Keratinocyte (primary cell): ENCODE results near the gene GIPR. TPM values are rescaled to one million over a fixed set of nuclear protein-coding genes. Genes with fewer than 3 reads are reported as not detected.

Experiments
- DNase-seq: peaks from one replicate; pipeline ENCODE4 v3.0.0-alpha.2; 2011; ENCODE audit warnings: low read depth, missing footprints, low spot score
- FAIRE-seq: peaks from 2 replicates; lab custom pipeline; 2011; peaks lifted over from hg19 to GRCh38; lab: Jason Lieb, UNC
- H2AFZ ChIP-seq: 2 replicates; pipeline ENCODE4 v1.6.0; 2012; ENCODE audit warnings: low read length, control low read depth, inconsistent platforms; ENCODE audit not compliant: control insufficient read depth
- H3K27ac ChIP-seq: 2 replicates; pipeline ENCODE4 v1.5.1; 2011; ENCODE audit warnings: low read length; ENCODE audit not compliant: control insufficient read depth, insufficient read depth
- H3K27me3 ChIP-seq: 3 replicates; pipeline ENCODE4 v1.6.0; 2011; ENCODE audit warnings: low read length; ENCODE audit not compliant: control insufficient read depth, insufficient read depth; ENCODE audit errors: extremely low read depth
- H3K36me3 ChIP-seq, 2 experiments: 2 replicates in 1 of 2; 3 replicates in 1 of 2; pipeline ENCODE4 v1.5.1; 2011; ENCODE audit warnings: low read length in 2 of 2, mild to moderate bottlenecking in 1 of 2; ENCODE audit not compliant: control insufficient read depth in 2 of 2, insufficient read depth in 2 of 2; ENCODE audit errors: extremely low read depth in 1 of 2
- H3K4me1 ChIP-seq: 3 replicates; pipeline ENCODE4 v1.5.1; 2011; ENCODE audit warnings: low read length; ENCODE audit not compliant: control insufficient read depth, insufficient read depth; ENCODE audit errors: extremely low read depth
- H3K4me2 ChIP-seq: 3 replicates; pipeline ENCODE4 v1.6.0; 2011; ENCODE audit warnings: low read depth, low read length; ENCODE audit not compliant: control insufficient read depth, insufficient read depth; ENCODE audit errors: extremely low read depth
- H3K4me3 ChIP-seq, 3 experiments: fragments of 200-600 bp in 1 of 3; sonication (generic) in 1 of 3; 2 replicates in 2 of 3; 3 replicates in 1 of 3; pipeline ENCODE4 v1.5.1; 2011 to 2016; ENCODE audit warnings: low read length in 3 of 3, mild to moderate bottlenecking in 3 of 3, control low read depth in 2 of 3, inconsistent platforms in 1 of 3, low read depth in 1 of 3, mixed read lengths in 1 of 3, mixed run types in 1 of 3, moderate library complexity in 1 of 3; ENCODE audit not compliant: control insufficient read depth in 2 of 3, insufficient read depth in 2 of 3; ENCODE audit errors: extremely low read depth in 1 of 3
- H3K79me2 ChIP-seq: 2 replicates; pipeline ENCODE4 v1.6.0; 2012; ENCODE audit warnings: low read length; ENCODE audit not compliant: control insufficient read depth, insufficient read depth
- H3K9ac ChIP-seq: 3 replicates; pipeline ENCODE4 v1.6.0; 2011; ENCODE audit warnings: low read length; ENCODE audit not compliant: control insufficient read depth, insufficient read depth; ENCODE audit errors: extremely low read depth
- H3K9me1 ChIP-seq: 3 replicates; pipeline ENCODE4 v1.6.0; 2011; ENCODE audit warnings: low read length; ENCODE audit not compliant: control insufficient read depth, insufficient read depth; ENCODE audit errors: extremely low read depth
- H3K9me3 ChIP-seq: 2 replicates; pipeline ENCODE4 v1.5.1; 2012; ENCODE audit warnings: low read depth, low read length; ENCODE audit not compliant: control insufficient read depth
- H4K20me1 ChIP-seq: 3 replicates; pipeline ENCODE4 v1.6.0; 2011; ENCODE audit warnings: low read length; ENCODE audit not compliant: control insufficient read depth, insufficient read depth; ENCODE audit errors: extremely low read depth
- EZH2 ChIP-seq: IDR thresholded peaks from one replicate; pipeline ENCODE4 v1.6.1; 2012; ENCODE audit warnings: inconsistent platforms, mild to moderate bottlenecking, low read length, moderate library complexity
- dilution Hi-C: fragments of 300-500 bp; cut with MboI; formaldehyde crosslinking; loops from one replicate; pipeline ENCODE4 v1.7.0; 2020; ENCODE audit warnings: low sequenced_read_pairs; ENCODE audit not compliant: extremely low pct_ligation_motif_present
- polyA plus RNA-seq, 5 experiments: library from polyadenylated mRNA; depleted of rRNA in 3 of 5; stranded (reverse) in 3 of 5; stranded (forward) in 1 of 5; unstranded in 1 of 5; fragments of >200 nt; gene quantifications; 1 replicate in 1 of 5; 2 replicates in 3 of 5; 3 replicates in 1 of 5; pipeline versions ENCODE4 v1.2.1 to v1.2.3, GENCODE V29; 2011 to 2012; ENCODE audit warnings: missing spikeins in 2 of 5, low read depth in 1 of 5, low replicate concordance in 1 of 5
- TF ChIP-seq, protein P1 (sequence below), 3 experiments: IDR thresholded peaks in 1 of 3; conservative IDR thresholded peaks in 1 of 3; optimal IDR thresholded peaks in 1 of 3; 2 replicates in 2 of 3; 3 replicates in 1 of 3; pipeline versions ENCODE3 to v1.5.1; 2011; ENCODE audit warnings: low read length in 3 of 3, mild to moderate bottlenecking in 3 of 3, moderate library complexity in 2 of 3, control low read depth in 1 of 3, inconsistent platforms in 1 of 3; ENCODE audit not compliant: insufficient read depth in 2 of 3; ENCODE audit errors: extremely low read depth in 1 of 3

GIPR gene
- polyA plus RNA-seq, 1 donor (not counting 4 experiments of a cell fraction or from before 2014, with no cell fraction given): 1.4 TPM

DNA sequence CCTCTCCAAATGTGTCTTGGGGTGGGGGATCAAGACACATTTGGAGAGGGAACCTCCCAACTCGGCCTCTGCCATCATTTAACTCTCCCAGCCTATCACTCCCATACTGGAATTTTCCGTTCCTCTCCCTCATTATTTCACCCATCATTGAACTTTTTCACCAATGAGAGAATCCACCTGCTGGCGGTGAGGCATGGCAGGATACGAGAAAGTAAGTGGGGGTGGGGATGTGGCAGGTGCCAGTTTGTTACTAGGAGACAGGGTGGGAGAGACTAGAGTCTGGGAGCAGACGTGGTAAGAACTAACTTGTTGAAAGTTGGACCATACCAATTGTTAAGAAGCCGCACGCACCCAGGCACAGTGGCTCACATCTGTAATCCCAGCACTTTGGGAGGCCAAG, 6.9 kb downstream of the GIPR start:
- H3K36me3 ChIP-seq: no peaks in the 10 kb centered on the region
- no peak overlapping the region for H3K9ac ChIP-seq
- dilution Hi-C loops: no loop called here
- peaks cover 12% of the 10 kb centered on the region for H3K4me1 ChIP-seq
- DNase-seq: no peak
- H2AFZ ChIP-seq: no peak overlapping the region
- no peaks in the 10 kb centered on the region for H3K9me3 ChIP-seq
- H3K9me1 ChIP-seq: no peaks in the 10 kb centered on the region
- FAIRE-seq: no peak
- H3K27me3 ChIP-seq: no peaks in the 10 kb centered on the region
- no peaks in the 10 kb centered on the region for H3K79me2 ChIP-seq
- H3K4me3 ChIP-seq: no peak overlapping the region
- no peaks in the 10 kb centered on the region for H4K20me1 ChIP-seq
- no peak for TF ChIP-seq EZH2
- TF ChIP-seq, protein P1, sequence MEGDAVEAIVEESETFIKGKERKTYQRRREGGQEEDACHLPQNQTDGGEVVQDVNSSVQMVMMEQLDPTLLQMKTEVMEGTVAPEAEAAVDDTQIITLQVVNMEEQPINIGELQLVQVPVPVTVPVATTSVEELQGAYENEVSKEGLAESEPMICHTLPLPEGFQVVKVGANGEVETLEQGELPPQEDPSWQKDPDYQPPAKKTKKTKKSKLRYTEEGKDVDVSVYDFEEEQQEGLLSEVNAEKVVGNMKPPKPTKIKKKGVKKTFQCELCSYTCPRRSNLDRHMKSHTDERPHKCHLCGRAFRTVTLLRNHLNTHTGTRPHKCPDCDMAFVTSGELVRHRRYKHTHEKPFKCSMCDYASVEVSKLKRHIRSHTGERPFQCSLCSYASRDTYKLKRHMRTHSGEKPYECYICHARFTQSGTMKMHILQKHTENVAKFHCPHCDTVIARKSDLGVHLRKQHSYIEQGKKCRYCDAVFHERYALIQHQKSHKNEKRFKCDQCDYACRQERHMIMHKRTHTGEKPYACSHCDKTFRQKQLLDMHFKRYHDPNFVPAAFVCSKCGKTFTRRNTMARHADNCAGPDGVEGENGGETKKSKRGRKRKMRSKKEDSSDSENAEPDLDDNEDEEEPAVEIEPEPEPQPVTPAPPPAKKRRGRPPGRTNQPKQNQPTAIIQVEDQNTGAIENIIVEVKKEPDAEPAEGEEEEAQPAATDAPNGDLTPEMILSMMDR (optimal IDR thresholded peaks at IDR 0.05 in 1 of 3, IDR thresholded peaks at IDR 0.05 in 1 of 3, conservative IDR thresholded peaks at IDR 0.05 in 1 of 3; ENCODE audit: extremely low read depth in 1 of 3, insufficient read depth in 2 of 3, low read length in 3 of 3): no peak
- H3K4me2 ChIP-seq: no peak overlapping the region
- H3K27ac ChIP-seq: no peak overlapping the region

DNA sequence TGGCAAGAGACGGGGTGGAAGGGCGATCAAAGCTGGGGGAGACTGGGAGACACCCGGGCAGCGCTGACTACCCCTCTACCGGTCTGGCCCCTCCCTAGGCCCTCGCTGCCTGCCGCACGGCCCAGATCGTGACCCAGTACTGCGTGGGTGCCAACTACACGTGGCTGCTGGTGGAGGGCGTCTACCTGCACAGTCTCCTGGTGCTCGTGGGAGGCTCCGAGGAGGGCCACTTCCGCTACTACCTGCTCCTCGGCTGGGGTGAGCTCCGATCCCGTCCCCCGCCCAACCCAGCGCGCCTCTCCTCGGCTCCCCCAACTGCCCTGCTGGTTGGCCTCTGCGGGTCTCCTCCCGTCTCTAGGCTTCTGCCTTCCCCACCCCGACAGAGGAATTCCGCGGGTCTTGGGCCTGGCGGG, 8.8 kb downstream of the GIPR start:
- no peaks in the 10 kb centered on the region for H3K36me3 ChIP-seq
- dilution Hi-C loops: no loop called here
- peaks cover 13% of the 10 kb centered on the region for H3K4me1 ChIP-seq
- H3K4me2 ChIP-seq: peak overlapping the region; percentile 92
- H2AFZ ChIP-seq: peak overlapping the region; percentile 90
- H3K4me3 ChIP-seq: peak overlapping the region; percentile 42 to 54 (median 52)
- TF ChIP-seq, protein P1 (optimal IDR thresholded peaks at IDR 0.05 in 1 of 3, IDR thresholded peaks at IDR 0.05 in 1 of 3, conservative IDR thresholded peaks at IDR 0.05 in 1 of 3; ENCODE audit: extremely low read depth in 1 of 3, insufficient read depth in 2 of 3, low read length in 3 of 3): no peak
- TF ChIP-seq EZH2: no peak
- no peaks in the 10 kb centered on the region for H3K79me2 ChIP-seq
- FAIRE-seq (no peak), DNase-seq (no peak)
- no peaks in the 10 kb centered on the region for H3K9me3 ChIP-seq
- H3K27ac ChIP-seq: no peak overlapping the region
- H3K9me1 ChIP-seq: no peaks in the 10 kb centered on the region
- peak overlapping the region; percentile 64 for H3K9ac ChIP-seq
- H4K20me1 ChIP-seq: no peaks in the 10 kb centered on the region
- no peaks in the 10 kb centered on the region for H3K27me3 ChIP-seq
